GM18868 (cell line): Measurements from ENCODE around the gene EPB41L4B.

Source experiments
- ATAC-seq: cut with Tn5 transposase; IDR thresholded peaks from one replicate; pipeline ENCODE4 v1.9.1; 2021; ENCODE audit warnings: mild to moderate bottlenecking, moderate library complexity; ENCODE audit not compliant: unreplicated experiment

Gene EPB41L4B

DNA sequence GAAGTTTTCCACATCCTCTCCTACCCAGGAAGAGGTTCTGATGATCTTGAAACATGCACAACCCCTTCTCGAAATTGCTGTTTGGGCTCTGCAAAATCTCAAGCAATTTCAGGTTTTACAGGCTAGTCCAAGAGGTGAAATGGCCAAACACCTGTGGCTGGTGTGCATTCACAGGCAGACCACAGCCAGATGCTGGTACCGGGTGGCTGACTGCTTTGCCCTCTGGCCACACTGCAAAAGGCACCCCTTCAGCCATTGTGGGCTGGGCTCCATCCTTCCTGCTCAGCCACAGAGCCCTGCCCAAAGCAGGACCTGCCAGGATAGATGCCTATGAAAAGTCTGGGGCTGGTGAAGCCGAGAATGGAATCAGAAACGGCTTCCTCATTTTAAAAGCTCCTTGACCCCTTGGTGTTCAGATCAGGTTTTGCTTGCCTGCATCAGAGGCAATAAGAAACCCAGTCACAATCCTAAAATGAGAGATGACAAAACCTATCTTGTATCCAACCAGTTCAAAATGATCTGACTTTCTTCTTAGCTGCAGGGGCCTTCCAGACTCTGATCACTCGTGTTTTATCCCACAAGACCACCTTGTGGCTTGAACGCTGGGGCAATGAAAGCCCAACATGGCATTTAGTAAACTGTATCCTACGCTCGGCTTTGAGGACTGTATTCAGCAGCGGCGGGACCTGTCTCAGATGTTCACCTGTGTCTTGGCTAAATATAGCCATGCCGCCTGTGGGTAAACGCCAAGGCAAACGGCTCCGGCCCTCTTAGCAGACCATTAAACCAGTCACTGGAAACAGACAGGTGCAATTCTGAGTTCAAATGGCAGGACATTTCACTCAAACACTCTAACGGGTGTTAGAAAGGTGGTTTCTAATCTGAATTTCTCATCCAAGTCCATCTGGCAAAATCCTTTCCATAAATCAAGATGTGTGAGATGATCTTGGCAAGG is 49.6 kb downstream of the EPB41L4B start:
- no peak for ATAC-seq

DNA sequence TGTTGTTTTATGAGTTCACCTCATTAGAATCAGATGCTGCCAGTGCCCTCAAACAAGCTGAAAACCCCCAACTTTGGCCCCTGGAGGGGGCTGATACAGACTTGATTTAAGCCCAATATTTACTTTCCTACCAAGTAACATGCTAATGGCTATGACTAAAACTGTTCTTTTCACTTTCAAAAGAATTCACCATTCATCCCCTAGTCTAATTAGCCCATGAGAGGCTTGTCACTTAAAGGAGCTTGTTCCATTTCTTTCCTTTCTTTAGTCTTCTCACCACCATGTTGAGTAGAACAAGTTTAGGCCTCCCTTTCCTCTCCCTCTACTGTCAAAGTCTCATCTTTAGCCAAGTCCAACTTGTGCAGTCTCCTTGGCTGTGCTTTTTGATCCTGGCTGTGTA is 50.4 kb downstream of the EPB41L4B start:
- ATAC-seq: peak; percentile 84

DNA sequence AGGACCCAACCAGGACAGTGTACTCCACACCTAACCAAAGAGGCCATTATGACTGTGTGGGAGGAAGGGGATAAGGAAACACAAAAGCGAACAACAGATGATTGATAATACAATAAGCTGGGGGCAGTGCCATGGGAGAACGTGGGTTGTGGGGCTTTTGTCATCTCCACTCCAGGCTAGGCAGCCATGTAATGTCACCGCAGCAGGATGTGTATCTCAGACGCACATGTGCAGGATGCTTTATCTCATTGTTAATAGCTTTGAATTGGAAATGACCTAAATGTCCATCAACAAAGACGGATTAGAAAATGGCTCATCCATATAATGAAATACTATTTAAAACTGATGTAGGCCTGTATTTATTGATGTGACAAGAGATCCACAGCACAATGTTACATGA is 51.0 kb downstream of the EPB41L4B start:
- ATAC-seq: no peak

GRCh38 chr9:109269081-109269480 is 51.8 kb downstream of the EPB41L4B start:
- ATAC-seq: no peak

DNA sequence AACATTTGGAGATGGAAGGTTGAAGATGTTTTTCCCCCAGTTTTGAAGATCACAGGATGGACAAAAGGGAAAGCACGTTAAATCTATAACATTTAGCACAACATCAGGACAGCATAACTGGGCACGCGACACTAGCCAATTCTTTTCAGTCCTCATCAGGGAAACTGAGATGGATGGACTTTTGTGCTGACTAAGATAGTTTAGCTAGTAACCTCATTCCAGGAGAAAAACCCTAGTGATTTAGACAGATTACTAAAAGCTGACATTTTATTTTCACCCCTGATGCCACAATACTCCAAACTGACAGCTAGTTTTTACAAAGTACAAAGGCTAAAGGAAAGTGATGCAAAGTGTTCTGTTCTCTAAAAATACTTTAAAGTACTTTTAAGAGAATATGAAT is 53.3 kb downstream of the EPB41L4B start:
- ATAC-seq: no peak

DNA sequence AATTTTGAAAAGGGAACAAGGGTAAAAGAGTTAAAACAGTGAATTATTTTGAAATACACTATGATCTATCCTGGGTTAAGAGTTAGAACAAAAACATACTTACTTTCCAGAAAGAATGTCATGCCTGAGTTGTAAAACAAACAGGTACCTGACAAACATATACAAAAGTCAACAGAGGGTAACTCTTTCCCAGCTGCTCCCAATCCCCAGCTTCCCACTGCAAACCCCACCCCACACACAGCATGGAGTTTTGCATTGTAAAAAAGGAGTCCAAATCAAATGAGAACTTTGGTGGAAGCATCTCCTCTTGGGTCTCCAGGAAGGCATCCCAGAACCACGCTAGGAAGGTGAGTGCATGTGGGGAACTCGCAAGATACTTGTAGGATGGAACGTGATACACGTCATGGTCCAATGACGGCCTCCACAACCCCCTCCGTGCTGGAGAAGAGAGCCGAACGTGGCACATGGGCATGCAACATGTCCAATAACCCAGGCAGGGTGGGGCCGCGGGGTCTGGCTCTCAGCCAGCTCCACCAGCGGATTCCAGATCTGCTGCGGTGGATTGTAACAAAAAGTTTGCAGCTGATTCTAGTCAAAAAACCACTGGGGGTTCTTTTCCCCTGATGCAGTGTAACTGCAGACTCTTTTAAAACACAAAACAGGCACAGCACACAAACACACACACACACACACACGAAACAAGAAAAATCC is 55.8 kb downstream of the EPB41L4B start:
- ATAC-seq: no peak

DNA sequence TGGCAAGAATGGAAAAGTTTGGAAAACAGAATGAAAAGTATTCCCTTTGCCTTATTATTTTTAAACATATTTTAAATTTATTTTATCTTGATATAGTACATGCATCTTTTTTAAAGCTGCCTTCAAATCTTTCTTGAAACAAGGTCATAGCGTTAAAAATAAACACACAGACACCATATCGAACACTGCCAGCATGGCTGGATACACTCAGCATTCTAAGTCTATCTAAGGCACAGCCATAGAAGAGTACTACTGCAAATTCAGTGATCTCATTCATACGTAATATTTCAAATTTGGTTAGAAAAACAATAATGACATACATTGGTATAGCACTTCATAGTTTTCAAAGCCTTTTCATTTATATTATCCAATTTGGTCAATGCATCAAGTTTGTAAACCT is 57.5 kb downstream of the EPB41L4B start:
- no peak for ATAC-seq

GRCh38 chr9:109258481-109259302 is 62.2 kb downstream of the EPB41L4B start:
- ATAC-seq: no peak

GRCh38 chr9:109256336-109256735 is 64.5 kb downstream of the EPB41L4B start:
- no peak for ATAC-seq

DNA sequence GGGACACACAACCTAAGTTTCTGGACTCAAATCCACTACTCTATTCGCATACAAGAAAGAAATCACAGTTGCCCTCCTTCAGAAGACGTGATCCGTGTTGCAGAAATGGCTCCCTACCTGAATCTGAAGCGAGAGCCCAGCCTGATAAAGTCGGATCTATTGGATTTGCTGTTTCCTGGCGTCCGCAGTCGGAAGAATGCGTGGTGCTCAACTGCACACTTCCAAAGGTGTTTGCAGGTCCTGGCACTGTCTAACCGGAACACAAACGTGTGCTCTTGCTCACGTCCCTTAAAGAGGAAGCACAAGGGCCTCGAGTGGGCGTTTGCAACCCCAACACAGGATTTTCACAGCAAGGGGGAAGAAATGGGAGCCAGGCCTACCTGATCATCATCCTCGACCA is 65.5 kb downstream of the EPB41L4B start:
- no peak for ATAC-seq

GRCh38 chr9:109254317-109254716 is 66.5 kb downstream of the EPB41L4B start:
- ATAC-seq: no peak

DNA sequence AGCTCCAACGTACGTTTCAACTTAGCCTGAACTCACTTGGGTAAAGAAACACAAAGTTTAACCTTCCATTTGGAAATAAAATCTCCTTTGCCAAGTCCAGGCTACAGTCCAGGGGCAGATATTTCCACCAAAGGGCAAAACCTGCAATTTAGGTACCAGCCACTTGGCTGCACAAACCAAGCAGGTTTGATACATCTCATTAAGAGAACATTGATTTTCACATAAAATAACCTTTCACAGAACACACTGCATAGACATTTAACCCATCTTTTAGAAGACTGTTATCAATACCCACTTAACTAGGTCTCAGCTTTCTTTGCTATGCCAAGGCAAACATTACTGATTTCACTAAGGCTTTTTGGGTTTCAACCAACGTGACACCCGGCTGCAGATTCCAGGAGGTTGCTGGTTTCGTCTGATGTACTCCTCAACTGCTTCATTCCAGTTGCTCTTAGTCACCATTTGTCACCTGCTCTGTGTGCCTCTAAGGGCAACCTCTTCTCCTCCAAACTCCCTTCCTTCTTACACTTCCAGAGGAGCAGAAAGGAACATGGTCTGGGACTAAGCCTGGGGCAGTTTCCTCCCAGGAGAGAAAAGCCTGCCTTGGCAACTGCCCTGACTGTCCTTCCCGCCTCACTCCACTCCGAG is 67.1 kb downstream of the EPB41L4B start:
- no peak for ATAC-seq

DNA sequence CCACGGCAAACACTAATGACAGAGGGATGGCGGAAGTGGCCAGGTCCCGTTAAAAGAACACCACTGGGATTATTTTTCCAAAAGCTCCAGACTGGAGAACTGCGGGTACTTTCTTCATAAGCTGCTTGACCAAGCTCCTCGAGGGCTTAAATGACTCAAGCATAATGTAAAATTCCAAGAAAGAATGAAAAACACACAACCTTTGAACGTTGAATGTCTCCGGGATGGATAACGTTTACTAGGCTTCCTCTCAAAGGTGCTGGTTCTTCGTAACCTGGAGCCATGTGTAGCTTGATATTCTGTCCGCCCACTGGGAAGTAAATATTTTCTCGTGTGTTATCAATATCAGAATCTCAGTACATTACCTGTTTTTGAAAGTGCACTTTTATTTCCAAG is 67.6 kb downstream of the EPB41L4B start:
- no peak for ATAC-seq

- ATAC-seq: no peak
These were observed 68.6 kb downstream of the EPB41L4B start for GRCh38 chr9:109252291-109252690.

DNA sequence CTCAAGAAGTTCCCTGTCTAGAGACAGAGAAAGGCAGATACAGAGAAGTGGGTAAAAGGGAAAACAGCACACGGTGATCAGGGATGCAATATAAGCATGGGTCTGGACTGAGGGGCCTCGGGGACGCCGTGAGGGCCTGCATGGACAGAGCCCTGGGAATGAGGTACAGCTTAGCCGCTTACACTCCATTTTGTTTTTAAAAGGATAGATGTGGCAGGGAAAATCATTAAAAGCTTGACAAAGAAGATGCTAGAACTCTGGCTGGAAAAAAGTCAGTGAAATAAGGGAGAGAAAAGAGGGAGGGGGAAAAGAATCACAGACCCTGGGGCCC is 69.1 kb downstream of the EPB41L4B start:
- ATAC-seq: no peak

DNA sequence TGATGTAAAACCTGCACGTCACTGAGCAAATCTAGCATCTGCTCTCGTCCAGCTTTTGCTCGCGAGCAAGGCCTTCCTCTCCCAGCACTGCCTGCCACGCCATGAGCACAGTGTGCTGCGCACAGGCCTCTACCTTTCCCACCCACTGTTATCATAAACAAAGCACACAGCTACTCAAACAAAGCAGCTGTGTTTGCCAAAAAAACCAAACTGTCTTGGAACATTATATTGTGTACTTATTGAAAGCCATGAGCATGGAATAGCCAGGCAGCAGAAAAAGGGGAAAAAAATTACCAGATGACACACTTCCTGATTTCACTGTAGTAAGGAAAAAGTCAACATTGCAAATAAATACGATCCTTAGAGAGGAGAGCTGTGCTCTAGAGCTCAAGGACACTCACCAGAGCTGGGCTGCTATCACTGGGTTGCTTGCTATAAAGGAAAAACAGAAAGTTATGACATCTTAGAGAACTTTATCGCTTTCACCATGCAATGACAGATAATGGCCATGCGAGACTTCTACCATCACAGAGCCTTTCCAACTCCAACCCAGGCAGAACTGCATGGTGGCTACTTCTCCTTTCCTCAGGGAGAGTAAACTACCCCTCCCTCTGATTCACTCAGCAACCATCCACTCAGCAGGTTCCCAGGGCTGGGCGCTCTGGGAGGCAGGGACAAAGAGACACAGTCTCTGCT is 69.6 kb downstream of the EPB41L4B start:
- no peak for ATAC-seq

DNA sequence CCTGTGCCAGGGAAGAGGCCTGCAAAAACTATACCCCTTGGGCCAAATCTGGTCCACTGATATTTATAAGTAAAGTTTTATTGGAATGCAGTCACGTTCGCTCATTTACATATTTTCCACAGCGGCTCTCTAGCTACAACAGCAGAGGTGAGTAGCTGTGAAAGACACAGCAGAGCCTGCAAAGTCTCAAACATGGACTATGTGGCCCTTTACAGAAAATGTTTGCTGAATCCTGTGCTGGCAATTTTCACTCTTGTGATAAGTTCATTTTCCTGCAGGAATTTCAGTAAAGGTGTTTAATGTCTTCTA is 70.1 kb downstream of the EPB41L4B start:
- no peak for ATAC-seq

DNA sequence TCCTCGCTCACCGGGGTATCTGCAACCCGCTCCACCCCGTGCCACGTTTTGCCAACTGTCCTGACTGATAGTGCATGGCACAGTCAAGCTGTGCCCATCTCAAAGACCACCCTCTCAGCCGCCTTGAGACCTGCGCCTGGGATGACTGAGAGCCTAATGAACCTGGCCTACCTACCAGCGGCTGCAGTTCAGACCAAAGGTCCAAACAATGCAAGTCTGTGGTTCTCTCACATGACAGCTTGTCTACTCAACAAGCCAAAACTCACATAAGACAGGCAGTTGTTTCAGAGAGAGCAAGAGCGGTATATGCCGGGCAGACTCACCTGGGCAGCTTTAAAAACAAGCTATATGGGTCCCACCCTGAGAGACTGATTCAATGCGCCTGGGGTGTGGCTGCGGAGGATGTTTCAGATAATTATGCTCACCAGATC is 70.5 kb downstream of the EPB41L4B start:
- ATAC-seq: no peak

DNA sequence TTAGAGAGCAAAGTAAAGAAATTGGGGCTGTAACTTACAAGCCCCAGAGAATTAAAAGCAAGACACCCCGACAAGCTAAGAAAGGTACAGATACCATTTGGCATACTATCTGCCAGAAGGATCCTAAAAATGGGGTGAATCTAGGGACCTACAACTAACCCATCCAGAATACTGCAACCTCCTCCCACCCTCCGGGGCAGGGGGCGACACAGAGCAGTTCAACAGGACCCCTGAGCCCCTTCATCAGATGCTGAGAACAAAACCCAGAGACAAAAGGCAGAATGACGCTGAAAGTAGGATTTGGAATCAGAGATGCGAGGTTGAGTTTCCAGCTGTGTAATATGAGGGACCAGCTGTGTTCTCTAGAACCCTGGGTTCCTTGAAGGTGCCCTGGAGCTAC is 71.2 kb downstream of the EPB41L4B start:
- ATAC-seq: no peak

DNA sequence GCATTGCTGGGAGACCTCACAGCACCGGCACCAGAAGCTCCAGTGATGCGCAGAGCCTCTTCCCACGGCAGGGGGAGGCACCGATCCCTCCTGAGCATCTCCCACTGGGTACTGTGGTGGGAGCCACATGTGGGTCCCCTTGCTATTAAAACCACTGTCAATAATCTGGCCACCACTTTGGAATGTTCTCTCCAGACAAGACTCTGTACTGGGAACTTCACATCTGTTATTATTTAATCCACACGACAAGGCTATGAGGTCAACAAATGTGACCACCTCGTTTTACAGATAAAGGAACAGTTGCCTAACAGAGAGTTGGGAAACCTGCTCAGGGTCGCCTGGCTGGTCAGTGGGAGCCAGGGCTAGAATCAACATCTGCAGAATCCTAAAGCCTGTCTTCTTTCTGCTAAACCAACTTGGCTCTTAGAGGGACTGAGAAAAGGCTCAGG is 72.7 kb downstream of the EPB41L4B start:
- ATAC-seq: no peak
